ENCODE results near the gene AP1S3.

The AP1S3 gene

DNA sequence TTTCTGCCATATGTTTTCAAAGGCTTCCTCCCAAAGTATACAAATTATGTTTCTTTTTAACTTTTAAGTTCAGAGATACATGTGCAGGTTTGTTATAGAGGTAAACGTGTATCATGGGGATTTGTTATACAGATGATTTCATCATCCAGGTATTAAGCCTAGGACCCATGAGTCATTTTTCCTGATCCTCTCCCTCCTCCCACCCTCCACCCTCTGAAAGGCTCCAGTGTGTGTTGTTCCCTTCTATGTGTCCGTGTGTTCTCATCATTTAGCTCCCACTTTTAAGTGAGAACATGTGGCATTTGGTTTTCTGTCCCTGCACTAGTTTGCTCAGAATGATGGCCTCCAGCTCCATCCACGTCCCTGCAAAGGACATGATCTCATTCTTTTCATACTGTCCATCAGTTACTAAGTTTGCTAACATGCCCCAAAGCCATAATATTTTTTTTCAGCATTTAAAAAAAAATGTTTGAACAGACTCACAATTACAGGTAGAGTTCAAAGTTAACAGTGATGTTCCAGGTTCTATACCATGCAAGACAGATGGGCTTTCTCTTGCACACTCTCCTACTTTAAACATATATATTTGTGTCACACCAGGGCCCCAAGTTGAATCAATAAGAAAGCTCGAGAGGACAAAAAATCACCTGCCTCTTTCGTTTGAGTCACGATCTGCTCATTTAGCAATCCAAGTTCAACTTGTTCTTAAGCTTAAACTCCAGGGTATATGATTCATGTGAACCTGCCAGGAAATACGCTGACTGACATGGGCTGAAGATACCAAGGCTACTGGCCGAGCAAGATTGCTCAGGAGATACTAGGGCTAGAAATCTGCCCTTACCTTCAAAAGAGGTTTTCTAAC lies 77.6 kb downstream of the AP1S3 start:
- DNase-seq = no peak

DNA sequence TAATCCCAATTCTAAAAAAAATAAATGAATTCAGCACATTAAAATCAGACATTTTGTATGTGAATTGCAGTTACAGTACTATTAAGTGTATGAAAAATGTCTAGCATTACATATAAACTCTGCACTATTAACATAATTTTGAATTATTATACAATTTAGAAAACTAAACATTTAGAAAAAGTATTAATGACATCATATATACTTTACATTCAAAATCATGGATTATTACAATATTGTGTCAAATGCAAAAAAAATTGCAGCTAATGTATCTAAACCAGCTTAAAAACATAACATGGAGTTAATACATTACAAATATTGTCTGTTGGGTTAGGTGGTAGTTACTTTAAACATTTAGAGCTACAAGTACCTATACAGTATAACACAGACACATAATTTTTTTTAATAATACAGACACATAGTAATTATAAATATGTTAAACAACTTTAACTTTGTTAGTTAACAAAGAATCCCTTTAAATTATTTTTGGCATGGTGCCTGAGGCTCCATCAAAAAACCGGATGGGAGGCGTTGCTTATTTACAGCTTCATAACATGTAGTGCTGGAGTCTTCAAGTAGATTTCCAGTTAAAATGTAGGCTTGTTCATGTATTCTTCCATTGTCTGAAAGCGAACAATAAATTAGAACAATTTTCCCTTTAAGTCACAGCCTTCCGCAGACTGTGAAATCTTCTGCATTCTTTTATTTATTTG lies 79.1 kb downstream of the AP1S3 start:
- DNase-seq = no peak

DNA sequence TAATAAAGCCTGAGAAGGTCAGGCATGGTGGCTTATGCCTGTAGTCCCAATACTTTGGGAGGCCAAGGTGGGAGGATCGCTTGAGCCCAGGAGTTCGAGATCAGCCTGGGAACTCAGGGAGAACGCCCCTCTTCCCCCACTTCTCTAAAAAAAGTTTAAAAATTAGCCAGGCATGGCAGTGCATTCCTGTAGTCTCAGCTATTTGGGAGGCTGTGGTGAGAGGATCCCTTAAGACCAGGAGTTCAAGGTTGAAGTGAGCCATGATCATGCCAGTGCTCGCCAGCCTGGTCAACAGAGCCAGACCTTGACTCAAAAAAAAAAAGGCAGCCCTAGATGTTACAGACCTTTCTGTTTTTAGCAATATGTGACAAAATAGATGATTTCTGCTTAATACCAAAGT lies 83.4 kb downstream of the AP1S3 start:
- no peak for DNase-seq

DNA sequence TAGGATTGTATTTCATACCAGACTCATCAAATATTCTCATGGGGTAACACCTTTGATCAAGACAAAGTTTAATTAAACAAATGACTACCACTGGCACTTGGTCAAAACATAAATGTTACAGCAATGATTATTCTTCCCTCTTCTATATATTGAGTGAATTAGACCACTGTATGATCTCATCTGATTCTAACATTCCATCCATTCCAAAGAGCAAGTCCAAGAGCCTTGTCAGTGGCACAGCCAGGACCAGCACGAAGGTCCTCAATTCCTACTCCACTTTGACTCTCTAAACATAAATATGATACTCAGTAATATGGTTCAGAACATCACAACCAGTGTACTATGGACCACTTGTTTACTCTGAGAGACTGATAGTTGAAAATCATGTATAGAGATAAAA lies 86.4 kb downstream of the AP1S3 start:
- no peak for DNase-seq

DNA sequence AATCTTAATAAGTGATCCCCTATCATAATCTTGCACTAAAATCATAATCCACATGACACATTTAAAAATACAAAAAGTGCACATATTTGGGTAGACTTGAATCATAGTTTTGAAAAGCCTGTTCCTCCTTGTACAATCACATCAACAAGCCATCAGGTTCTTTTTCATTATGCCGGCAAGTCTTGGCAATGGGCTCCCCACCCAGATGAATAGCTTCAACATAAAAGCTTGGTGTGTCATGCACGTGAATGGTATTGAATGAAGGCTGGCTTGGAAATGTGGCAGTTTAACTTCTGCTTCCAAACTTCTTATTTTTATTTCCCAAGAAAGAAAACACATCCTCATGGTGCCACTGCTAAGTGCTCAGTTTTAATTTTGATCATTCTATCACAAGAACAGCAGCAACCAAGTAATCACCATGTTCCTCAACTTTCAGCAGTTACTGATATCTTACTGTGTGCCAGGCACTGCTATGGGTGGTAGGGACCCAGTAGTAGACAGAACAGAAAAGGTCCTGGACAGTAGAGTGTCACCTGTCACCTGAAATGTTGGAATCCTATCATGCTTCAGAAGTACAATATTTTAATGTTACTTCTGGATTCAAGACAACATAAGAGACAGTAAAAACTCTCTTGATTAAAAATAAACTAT lies 89.9 kb downstream of the AP1S3 start:
- no peak for DNase-seq

DNA sequence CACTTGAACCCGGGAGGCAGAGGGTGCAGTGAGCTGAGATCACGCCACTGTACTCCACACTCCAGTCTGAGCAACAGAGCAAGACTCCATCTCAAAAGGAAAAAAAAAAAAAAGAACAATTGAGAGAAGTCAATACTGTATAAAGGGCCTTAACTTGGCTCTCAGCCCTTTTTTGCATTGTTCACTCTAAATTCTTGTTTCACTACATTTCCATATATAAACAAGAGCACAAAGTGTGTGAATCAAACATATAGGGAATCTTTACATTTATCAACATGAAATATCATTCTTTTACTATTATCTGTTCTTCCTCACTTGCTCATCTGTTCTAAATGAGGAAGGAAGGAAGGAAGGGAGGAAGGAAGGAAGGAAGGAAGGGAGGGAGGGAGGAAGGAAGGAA lies 90.8 kb downstream of the AP1S3 start:
- no peak for DNase-seq

DNA sequence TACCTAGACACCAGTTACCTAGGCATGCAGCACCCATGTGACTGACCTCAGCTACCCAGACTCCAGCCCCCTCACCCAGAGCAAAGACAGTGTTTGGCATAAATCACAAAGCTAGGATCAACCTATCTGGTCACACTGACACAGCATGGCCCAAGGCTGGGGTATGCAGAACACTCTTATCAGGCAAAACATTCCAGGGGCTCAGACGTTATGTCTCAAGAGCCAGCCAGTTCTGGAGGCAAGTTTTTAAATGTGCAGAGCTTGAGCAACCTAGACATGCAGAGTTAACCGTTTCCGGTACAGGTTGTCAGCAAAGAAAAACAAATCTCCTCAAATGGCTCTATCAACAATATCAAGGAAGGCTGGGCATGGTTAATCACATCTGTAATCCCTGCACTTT lies 92.8 kb downstream of the AP1S3 start:
- DNase-seq = no peak

DNA sequence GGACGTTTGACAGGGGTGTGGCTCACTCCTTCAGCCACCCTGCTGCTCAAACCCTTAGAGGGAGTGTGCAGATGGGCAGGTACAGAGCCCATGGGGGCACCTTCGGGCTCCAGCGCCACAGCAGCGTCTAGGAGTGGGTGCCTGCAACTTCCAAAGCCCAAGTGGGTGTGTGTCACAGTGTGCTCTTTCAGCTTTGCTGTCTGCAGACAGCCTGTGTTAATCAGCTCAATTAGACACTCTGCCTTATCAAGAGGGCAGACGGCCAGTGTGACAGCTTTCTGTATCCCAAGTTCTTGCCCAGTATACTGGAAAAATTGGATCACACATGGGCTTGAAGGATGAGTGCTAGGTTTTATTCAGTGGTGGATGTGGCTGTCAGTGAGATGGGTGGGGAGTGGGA lies 96.7 kb downstream of the AP1S3 start:
- no peak for DNase-seq

DNA sequence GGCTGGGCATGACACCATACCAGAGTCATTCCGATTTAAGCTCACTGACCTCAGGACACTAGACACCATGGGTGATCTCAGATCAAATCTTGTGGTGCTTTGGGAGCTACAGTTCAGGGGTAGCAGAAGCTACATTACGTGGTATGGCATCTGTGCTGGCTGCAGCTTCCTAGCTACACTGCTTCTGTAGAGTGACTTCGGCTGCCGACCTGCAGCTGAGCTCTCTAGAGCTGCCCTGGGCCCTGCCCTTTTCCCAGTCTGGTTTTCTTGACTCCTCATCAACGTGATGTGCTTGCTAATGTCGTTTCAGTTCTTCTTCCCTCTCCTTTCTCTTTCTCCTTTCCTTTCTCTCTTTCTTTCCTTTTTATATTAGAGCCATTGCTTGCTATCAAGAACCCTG lies 100.2 kb downstream of the AP1S3 start:
- no peak for DNase-seq

DNA sequence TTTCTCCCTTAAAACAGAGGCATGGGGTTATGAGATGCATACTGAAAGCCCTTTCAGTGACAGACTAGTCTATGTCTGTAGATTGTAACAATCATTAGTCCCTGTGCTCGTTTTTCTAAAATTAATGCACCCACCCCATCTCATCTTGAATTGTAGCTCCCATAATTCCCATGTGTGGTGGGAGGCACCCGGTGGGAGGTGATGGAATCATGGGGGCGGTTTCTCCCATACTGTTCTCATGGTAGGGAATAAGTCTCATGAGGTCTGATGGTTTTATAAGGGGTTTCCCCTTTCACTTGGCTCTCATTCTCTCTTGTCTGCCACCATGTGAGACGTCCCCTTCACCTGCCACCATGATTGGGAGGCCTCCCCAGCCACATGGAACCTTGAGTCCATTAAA lies 100.9 kb downstream of the AP1S3 start:
- DNase-seq = no peak

DNA sequence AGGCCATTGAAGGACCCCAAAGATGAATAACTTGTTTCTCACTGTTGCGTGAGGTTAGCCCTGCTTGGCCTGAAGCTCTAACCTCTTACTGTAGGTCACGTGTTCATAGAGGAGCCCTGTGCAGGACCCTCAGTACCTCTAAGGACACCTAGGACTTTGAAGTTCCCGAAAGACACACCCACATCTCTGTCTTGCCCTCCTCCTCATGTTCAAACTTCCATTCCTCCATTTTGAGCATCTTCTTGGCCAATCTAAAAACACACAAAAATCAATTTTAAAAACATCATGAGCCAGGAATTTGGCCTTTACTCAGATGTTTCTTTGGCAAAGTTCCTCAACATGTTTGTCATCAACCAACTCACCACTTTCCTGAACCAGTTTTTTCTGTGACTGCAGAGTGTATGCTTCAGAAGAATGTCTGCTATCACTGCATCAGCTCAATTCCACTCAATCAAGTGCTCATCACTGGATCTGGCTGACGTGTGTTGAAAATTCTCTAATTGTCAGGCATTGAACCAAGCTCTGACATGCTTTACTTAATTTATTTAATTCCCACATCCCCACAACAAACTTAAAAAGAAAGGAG lies 101.6 kb downstream of the AP1S3 start:
- no peak for DNase-seq

DNA sequence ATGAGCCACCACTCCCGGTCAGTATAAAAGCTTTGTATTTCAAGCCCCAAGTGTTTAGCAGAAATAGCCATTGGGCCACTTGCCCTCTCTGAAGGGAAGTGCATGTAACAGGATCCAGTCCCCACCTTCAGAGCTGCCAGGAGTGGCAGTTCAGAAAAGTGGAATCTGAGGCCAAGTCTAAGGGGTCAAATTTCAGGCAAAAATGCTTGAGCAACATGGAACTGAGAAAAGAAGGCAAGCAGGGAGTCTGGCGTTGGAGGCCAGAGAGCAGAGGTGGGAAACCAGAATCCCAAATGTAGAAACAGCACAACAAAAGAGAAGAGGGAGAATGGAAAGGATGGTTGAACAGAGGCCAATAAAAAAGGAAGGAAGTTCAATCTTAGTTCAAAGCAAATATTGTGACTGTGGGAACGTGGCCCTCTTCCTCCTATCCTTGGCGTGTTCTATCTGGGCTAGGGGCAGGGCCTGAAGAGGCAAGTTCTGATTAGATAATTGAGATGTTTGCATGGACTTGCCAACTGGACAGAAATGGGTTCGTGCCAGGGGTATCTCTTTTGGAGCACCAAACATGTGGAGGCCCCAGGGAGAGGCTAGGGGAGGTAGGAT lies 102.2 kb downstream of the AP1S3 start:
- no peak for DNase-seq

DNA sequence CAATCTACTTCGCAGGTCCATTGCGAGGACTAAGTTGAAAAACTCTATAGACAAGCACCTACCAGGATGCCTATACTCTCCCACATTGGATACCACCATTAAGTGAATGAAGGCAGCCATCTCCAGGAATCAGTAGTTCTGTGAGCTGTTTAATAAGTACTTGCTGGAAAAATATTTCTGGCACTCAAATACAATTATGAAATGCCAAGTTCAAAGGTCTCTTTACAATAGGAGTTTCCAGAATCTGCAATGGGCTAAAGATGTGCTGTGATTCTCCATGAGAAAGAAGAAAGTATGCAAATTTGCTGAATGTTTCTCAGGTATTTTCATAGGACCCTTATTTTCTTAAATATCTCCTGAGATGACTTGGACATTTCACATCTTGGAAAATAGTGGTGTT lies 103.0 kb downstream of the AP1S3 start:
- no peak for DNase-seq

DNA sequence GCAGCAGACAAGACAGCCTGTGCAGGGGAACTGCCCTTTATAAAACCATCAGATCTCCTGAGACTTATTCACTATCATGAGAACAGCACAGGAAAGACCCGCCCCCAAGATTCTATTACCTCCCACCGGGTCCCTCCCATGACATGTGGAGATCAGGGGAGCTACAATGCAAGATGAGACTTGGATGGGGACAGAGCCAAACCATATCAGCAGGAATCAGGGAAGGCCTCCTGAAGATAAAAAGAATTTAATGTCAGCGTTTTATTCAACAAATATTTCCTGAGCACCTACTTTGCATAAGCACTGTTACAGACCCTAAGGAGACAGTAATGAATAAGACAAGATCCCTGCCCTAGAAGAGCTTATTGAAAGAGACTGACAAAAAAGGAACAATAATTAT lies 105.0 kb downstream of the AP1S3 start:
- no peak for DNase-seq

DNA sequence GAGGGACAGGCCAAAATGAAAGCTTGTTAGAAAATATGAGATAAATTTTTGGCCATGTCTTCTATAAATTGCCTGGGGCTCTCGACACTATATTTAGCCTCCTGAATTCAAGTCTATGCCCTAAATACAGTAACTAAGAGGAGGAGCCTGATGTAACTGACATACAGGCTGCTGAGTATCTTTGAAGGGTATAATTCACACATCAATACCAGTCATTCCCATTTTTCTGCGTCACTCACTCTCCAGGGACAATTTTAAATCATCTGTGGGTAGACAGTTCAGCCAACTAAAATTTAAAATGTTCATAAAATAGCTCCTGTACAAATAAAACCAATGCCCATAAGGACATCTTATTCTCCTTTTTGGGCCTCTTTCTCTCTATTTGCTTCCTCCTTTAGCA lies 105.9 kb downstream of the AP1S3 start:
- no peak for DNase-seq

DNA sequence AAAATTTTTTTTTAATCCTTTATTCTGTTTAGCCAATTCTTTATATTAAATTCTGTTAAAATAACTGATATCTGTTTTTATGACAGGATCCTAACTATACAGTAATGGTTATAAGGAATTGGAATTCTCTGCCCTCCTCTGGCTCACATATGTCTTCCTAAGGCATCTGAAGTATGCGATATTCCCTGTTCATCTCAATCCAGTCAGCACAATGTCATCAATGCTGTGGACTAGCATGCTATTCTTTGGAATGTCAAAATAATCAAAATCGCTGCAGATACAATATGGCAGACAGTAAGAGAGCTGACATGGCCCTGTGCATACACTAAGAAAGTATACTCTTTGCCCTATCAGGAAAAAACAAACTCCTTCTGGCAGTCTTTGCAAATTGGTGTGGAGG lies 107.6 kb downstream of the AP1S3 start:
- DNase-seq = no peak

DNA sequence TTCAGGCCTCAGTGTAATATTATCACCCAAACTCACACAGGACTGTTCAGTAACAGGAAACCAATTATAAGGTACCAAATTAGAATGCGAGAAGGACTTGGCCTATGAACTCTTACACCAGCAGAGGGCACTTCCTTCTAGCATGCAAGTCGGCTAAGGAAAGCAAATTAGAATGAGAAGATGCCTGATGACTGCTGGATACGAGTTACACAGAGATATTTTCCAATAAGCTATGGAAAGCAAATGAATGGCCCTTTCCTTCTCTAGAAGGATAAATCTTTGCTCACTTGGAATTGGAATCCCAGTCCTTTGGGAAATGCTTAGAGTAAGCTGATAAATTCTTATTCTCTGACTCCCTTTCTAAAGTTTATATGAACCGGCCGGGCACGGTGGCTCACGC lies 109.8 kb downstream of the AP1S3 start:
- peak; percentile 37 to 56 for DNase-seq

DNA sequence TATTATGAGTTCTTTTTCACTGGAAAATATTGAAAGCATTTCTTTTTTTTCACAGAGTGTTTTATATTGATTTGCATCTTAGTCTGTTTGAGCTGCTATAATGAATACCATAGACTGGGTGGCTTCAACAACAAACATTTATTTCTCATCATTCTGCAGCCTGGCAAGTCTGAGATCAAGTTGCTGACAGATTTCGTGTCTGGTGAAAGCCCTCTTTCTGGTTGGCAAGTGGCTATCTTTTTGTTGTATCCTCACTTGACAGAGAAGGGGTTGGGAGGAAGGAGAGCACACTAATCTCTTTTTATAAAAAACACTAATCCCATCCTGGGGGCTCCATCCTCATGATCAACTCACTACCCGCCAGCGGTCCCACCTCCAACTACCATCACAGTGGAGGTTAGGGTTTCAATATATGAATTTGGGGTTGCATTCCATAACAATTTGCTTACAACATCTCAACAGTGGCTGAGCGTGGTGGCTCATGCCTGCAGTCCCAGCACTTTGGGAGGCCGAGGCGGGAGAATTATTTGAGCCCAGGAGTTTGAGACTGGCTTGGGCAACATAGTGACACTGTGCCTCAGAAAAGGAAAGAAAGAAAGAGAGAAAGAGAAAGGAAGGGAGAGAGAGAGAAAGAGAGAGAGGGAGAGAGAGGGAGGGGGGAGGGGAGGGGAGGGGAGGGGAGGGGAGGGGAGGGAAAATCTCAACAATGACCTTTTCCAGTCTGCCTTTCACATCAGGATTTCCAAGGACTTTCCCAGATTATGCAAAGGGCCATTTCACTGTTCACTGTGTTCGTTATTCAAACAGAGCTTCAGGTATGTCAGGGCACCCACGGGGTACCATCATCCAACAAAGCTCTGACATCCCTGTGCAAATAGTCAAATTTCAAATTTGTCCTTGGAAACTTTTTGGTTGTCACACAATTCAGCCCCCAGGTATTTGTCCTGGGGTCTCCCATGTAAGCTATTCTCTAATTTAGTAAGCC lies 111.1 kb downstream of the AP1S3 start:
- DNase-seq = no peak

DNA sequence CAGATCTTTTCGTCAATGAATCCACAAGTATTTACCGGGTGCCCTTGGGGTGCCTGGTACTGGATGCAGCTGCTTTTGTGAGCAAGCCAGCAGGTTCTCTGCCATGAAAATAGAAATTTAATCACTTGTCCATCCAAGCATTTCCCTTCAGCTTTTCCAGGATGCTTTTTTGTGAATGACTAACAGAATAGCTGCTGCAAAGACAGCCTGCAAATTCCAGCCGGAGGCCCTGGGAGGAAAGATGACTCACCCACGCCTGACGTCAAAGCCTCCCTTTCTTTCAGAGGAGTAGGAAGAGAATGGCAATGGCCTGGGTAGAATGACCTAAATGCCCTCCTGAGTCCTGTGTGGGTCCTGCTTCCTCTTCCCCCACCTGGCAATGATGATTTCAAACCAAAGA lies 111.9 kb downstream of the AP1S3 start:
- no peak for DNase-seq

DNA sequence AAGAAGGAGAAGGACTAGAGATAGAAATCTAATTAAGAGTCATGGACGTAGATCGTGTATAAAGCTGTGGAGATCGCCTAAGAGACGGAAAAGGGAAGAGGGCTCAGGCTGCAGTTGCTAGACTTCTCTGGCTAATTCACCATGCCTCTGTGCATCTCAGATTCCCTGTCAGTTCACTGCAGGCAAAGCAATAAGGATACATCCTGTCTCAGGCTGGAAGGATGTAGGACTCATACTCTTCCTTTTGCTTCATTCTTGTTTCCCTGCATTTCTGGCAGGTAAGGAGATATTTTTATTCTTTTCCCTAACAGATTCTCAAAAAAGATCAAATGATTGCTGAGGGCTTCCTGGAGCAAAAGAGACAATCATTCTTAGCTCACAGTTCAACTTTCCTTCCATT lies 112.5 kb downstream of the AP1S3 start:
- no peak for DNase-seq

DNA sequence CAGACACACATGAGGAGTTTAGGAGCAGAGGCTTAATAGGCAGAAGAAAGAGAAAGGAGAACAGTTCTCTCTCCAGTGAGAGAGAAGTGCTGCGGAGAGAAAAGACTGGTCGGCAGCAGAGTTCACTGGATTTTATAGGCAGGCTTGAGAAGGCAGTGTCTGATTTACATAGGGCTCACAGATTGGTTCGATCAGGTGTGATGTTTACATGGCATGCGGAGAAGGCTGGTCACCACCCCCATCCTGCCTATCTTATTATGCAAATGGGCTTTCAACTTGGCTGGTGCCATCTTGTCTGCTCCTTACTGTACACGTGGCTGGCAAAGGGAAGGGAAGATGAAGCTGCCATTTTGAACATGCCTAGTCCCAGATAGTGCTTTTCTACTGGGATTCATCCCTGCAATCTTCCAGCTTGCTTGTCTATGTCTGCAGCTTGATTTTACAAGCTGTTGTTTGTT lies 113.4 kb downstream of the AP1S3 start:
- no peak for DNase-seq

DNA sequence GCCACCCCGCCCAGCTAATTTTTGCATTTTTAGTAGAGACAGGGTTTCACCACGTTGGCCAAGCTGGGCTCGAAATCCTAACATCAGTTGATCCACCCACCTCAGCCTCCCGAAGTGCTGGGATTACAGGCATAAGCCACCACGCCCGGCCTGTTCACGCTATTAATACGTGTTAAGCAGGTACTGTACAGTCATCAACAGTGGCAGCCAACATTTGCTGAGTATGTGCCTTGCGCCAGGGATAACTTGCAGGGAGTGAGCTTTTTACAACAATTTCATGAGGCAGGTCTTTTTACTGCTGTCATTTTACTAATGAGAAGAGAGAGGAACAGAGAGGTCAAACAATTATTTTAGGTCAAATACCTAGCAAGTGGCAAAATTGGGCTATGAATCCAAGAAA lies 115.2 kb downstream of the AP1S3 start:
- no peak for DNase-seq

Measured in CD4-positive, alpha-beta T cell treated with Interleukin-4 for 1 hour (primary cell).